ENCODE measurements around the gene RUFY4. TPM values are rescaled to one million over a fixed set of nuclear protein-coding genes. Genes with fewer than 3 reads are reported as not detected.
"Not testable (repeated sequence)": the region's sequence is repeated elsewhere in the genome, so short reads cannot be mapped to it uniquely, and the experiment has no call there.

Gene RUFY4
- total RNA-seq, 2 experiments from 2014 or later, result 1.6 to 1.7 TPM

DNA sequence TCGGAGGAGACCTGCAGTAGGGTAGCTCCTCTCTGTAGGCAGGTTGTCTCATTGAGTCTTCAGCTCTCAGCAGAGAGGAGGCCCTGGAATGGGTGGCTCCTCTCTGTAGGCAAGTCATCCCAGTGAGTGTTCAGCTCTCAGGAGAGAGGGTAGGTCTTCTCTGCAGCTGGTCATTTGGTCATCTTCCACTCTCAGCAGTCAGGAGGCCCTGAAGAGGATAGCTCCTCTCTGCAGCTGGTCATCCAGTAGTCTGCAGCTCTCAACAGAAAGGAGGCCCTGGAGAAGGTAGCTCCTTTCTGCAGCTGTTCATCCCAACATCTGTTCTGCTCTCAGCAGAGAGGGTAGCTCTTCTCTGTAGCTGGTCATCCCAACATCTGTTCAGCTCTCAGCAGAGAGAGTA lies 26.0 kb upstream of the RUFY4 start:
- ChIA-PET POLR2A (no interaction called here), CTCF (interaction anchor here (0.6 to 3.3 kb wide), 5 partner anchors 15 to 257 kb away, joined by 3 to 10 read pairs (median 3); partner anchors contain the start of gene RUFY4)
- H3K9me3 Mint-ChIP-seq (ENCODE audit: low read depth), result peaks cover 2% of the 10 kb centered on the region

DNA sequence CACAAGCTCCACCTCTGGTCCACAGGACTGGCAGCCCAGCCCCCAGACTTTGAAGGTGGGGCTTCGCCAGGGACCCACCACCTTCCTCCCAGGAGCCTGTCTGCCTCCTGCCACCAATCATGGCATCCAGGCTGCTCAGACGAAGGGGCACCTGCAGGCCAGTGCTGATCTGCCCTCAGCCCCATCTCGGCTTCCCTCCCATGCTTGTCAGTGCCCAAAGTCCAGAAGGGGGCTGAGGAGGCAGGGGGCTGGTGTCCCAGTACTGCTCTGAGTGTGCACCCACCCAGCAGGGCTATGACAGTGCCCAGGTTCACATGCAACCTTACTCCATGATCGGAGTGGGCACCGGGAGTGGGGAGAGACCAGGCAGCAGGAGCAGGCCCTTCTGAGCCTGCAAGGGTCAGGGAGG lies 25.3 kb upstream of the RUFY4 start:
- POLR2A ChIA-PET, result no interaction called here
- no peak for DNase-seq
- ATAC-seq, result no peak
- Mint-ChIP-seq H3K27ac (no peak overlapping the region), H3K4me3 (no peak overlapping the region), H3K36me3 (ENCODE audit: low read depth) (peaks cover 2% of the 10 kb centered on the region), H3K4me1 (peaks cover 8% of the 10 kb centered on the region), H3K9me3 (ENCODE audit: low read depth) (peaks cover 2% of the 10 kb centered on the region), H3K27me3 (peaks cover 15% of the 10 kb centered on the region)
- intact Hi-C loops (cut with DNase I, micrococcal nuclease), result no loop called here
- CTCF ChIA-PET, result interaction anchor here (0.6 to 3.3 kb wide), 7 partner anchors 9 to 258 kb away, joined by 3 to 10 read pairs (median 3); partner anchors contain the start of gene RUFY4

More for the DNA sequence above, 26.0 kb upstream of the RUFY4 start:
- Mint-ChIP-seq H3K27me3 (peaks cover 14% of the 10 kb centered on the region), H3K4me1 (peaks cover 8% of the 10 kb centered on the region), H3K27ac (no peak overlapping the region), H3K36me3 (ENCODE audit: low read depth) (peaks cover 2% of the 10 kb centered on the region), H3K4me3 (no peak overlapping the region)
- ATAC-seq, result no peak
- DNase-seq, result no peak
- intact Hi-C loops (cut with DNase I, micrococcal nuclease), result no loop called here

DNA sequence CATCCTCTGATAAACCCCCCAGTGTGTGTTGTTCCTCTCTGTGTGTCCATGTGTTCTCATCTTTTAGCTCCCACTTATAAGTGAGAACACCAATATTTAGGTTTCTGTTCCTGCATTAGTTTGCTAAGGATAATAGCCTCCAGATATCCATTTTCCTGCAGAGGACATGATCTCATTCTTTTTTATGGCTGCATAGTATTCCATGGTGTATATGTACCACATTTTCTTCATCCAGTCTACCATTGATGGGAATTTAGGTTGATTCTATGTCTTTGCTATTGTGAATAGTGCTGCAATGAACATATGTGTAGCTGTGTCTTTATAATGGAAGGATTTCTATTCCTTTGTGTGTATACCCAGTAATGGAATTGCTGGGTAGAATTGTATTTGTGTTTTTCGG lies 24.5 kb upstream of the RUFY4 start:
- H3K36me3 Mint-ChIP-seq (ENCODE audit: low read depth); DNase-seq; ATAC-seq; POLR2A ChIA-PET; H3K9me3 Mint-ChIP-seq (ENCODE audit: low read depth); H3K27ac Mint-ChIP-seq; H3K4me3 Mint-ChIP-seq; intact Hi-C loops (cut with DNase I, micrococcal nuclease); H3K4me1 Mint-ChIP-seq: not testable (repeated sequence)
- CTCF ChIA-PET, result interaction anchor here (1.1 to 3.3 kb wide), 2 partner anchors 20 to 259 kb away, joined by 3 to 10 read pairs; no protein-coding TSS in a partner anchor
- peaks cover 11% of the 10 kb centered on the region for H3K27me3 Mint-ChIP-seq

DNA sequence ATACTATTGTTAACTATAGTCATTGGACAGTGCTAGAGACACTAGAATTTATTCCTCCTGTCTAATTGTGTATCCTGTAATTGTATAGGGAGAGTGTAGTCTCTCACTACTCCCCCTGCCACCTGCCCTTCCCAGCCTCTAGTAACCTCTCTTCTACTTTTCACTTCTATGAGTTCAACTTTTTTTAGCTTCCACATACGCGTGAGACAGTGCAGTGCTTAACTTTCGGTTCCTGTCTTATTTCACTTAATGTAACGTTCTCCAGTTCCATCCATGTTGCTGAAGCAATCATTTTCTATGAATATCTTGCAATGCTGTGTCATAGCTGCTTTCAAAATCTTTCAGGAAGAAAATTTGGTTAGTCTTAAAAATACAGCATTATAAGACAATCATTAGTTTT lies 22.8 kb upstream of the RUFY4 start:
- DNase-seq, result no peak
- Mint-ChIP-seq H3K27me3 (peaks cover 6% of the 10 kb centered on the region), H3K4me1 (peaks cover 4% of the 10 kb centered on the region), H3K4me3 (no peak overlapping the region), H3K36me3 (ENCODE audit: low read depth) (peaks cover 4% of the 10 kb centered on the region), H3K27ac (no peak overlapping the region), H3K9me3 (ENCODE audit: low read depth) (peaks cover 4% of the 10 kb centered on the region)
- POLR2A ChIA-PET, result no interaction called here
- intact Hi-C loops (cut with DNase I, micrococcal nuclease), result no loop called here
- CTCF ChIA-PET, result interaction anchor here (0.7 to 3.3 kb wide), 4 partner anchors 22 to 260 kb away, joined by 3 to 10 read pairs (median 4); partner anchors contain the start of gene RUFY4
- ATAC-seq, result no peak

DNA sequence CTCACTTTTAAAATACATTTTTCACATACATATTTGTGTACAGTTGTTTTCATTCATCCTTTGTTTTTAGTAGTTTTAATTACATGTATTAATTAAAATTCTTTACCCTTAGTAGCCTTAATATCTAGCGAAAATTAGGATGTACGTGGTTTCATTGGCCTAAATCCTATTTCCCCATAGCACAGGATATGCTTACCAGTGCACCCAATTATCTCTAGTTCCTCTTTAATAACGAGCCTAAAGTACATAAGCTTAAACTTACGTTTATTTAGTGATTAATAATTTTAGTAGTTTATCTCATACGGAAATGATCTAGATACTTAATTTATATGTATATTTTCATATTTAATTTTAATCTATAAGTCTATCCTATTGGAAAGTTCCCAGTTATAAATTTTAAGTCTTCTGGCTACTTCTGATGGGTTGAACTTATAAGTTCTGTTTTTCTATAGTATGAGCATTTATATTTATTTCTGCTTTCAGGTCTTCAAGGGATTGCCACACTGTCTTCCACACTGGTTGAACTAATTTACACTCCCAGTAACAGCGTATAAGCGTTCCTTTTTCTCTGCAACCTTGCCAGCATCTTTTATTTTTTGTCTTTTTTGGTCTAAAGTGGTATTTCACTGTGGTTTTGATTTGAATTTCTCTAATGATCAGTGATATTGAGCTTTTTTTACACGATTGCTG lies 21.4 kb upstream of the RUFY4 start:
- H3K27ac Mint-ChIP-seq, result no peak overlapping the region
- H3K27me3 Mint-ChIP-seq, result peaks cover 6% of the 10 kb centered on the region
- no peak overlapping the region for H3K4me3 Mint-ChIP-seq
- no peak for DNase-seq
- POLR2A ChIA-PET, result no interaction called here
- CTCF ChIA-PET, result interaction anchor here (1.5 kb wide), 2 partner anchors 21 to 259 kb away, joined by 3 to 5 read pairs; partner anchors contain the start of gene RUFY4
- H3K4me1 Mint-ChIP-seq, result no peaks in the 10 kb centered on the region
- peaks cover 2% of the 10 kb centered on the region for H3K9me3 Mint-ChIP-seq (ENCODE audit: low read depth)
- ATAC-seq, result no peak
- peaks cover 2% of the 10 kb centered on the region for H3K36me3 Mint-ChIP-seq (ENCODE audit: low read depth)
- intact Hi-C loops (cut with DNase I, micrococcal nuclease), result no loop called here

DNA sequence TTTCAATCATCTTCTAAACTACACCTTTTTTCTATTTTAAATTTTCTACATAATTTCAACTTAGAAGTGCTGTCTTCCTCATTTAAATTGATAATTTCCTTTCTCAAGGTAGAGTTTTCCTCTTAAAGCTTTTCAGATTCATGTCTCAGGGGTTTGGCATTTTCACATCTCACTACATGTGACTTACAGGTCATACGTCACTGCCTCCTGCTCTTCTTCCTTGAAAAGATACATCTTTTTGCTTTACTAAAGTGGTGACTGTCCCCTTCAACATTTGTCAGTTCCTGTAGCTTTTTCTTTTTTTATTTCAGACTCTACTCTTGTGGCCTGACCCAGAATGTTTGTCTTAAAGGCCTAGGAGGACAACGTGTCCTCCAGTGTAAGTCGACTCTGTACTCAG lies 17.1 kb upstream of the RUFY4 start:
- POLR2A ChIA-PET, result no interaction called here
- Mint-ChIP-seq H3K27ac (no peak overlapping the region), H3K4me3 (no peak overlapping the region), H3K9me3 (ENCODE audit: low read depth) (peaks cover 2% of the 10 kb centered on the region), H3K27me3 (peaks cover 4% of the 10 kb centered on the region), H3K36me3 (ENCODE audit: low read depth) (peaks cover 2% of the 10 kb centered on the region), H3K4me1 (no peaks in the 10 kb centered on the region)
- no peak for ATAC-seq
- intact Hi-C loops (cut with DNase I, micrococcal nuclease), result no loop called here
- CTCF ChIA-PET, result no interaction called here
- no peak for DNase-seq

DNA sequence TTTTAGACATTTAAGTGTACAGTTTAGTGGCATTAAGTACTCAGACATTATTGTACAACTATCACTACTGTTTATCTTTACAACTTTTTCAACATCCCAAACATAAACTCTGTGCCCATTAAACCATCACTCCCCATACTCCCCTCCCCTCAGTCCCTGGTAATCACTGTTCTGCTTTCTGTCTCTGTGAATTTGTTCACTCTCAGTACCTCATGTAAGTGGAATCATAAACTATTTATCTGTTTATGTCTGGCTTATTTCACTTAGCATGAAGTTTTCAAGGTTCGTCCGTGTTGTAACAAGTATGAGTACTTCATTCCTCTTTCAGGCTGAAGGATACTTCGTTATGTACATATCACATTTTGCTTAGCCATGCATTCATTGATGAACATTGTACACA lies 9.8 kb upstream of the RUFY4 start:
- Mint-ChIP-seq H3K4me3 (no peak overlapping the region), H3K27ac (no peak overlapping the region), H3K9me3 (ENCODE audit: low read depth) (no peaks in the 10 kb centered on the region), H3K27me3 (peaks cover 13% of the 10 kb centered on the region), H3K4me1 (no peaks in the 10 kb centered on the region), H3K36me3 (ENCODE audit: low read depth) (no peaks in the 10 kb centered on the region)
- DNase-seq (no peak), ATAC-seq (no peak)
- intact Hi-C loops (cut with DNase I, micrococcal nuclease), result no loop called here
- ChIA-PET CTCF (no interaction called here), POLR2A (no interaction called here)

DNA sequence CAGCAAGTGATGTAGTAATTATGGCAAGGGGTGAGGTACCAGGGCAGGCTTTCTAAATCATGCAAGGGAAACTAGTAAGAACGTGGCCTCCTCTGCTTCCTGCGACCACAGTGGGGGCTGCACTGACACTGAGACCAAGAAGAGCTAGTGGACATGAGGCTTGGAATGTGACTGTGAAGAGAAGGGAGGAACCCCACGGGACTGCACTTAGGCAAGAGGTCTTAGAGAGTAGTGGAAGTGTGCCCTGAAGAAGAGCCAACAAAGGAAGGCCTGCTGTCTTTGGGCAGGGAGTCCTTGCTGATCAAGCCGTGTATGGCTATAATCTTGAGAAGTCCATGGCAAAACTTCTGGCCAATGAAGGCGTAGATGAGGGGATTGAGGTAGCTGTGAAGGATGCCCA lies 8.9 kb upstream of the RUFY4 start:
- ChIA-PET POLR2A (no interaction called here), CTCF (interaction anchor here (1.0 kb wide), 1 partner anchor 14 kb away, joined by 4 read pairs; no protein-coding TSS in a partner anchor)
- H3K9me3 Mint-ChIP-seq (ENCODE audit: low read depth), result no peaks in the 10 kb centered on the region
- no peak for DNase-seq
- intact Hi-C loops (cut with DNase I, micrococcal nuclease), result no loop called here
- H3K4me3 Mint-ChIP-seq, result no peak overlapping the region
- H3K4me1 Mint-ChIP-seq, result no peaks in the 10 kb centered on the region
- ATAC-seq, result no peak
- H3K27ac Mint-ChIP-seq, result no peak overlapping the region
- no peaks in the 10 kb centered on the region for H3K36me3 Mint-ChIP-seq (ENCODE audit: low read depth)
- peaks cover 16% of the 10 kb centered on the region for H3K27me3 Mint-ChIP-seq

DNA sequence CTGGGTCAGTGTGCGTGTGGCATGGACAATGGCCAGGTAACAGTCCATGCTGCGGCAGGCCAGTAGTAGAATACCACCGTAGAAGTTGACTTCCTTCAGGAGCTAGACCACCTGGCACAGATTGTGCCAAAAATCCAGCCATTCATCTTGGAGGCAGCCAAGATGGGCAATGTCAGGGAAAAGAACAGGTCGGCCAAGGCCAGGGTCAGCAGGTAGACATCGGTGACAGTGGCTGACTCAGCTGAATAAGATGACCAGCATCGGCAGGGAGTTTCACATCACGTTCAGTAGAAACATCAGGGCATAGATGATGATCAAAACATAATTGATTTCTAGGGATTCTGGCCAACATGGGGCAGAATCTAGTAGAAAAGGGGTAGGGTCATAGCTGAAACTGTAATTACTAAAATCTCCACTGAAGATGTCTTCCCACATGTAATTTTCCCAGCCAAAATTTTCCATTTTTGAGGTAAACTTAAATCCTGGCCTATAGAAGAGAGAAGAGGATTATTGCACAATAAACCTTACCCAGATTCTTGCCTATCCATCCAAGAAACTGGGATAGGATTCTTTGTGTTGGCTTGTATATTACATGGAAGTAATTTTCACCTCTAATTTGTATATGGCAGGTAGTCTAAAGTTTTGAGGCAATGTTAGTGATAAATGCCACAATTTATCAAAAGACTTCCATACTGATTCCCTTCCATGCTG lies 7.9 kb upstream of the RUFY4 start:
- ChIA-PET POLR2A (no interaction called here), CTCF (interaction anchor here (0.5 to 0.7 kb wide), 2 partner anchors 27 to 997 kb away, joined by 3 to 4 read pairs; no protein-coding TSS in a partner anchor)
- intact Hi-C loops (cut with DNase I, micrococcal nuclease), result no loop called here

DNA sequence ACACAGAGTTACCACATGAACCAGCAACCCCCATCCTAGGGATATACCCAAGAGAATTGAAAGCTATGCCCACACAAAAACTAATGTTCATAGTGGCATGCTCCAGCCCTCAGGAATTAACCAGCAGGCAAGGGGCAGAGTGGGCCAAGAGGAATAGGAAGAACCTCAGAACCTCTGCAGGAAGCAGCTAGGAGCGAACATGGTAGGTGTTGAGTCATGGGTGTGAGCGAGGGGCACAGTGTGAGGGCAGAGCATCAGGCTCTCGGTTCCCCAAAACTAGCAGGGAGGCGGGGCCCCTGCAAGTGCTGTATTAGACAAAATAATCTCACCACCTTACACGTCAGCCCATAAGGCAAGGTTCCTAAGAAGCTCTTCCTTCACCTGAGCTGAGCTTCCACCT lies 5.6 kb upstream of the RUFY4 start:
- DNase-seq (no peak), ATAC-seq (no peak)
- Mint-ChIP-seq H3K4me1 (peaks cover 2% of the 10 kb centered on the region), H3K9me3 (ENCODE audit: low read depth) (no peaks in the 10 kb centered on the region), H3K27ac (no peak overlapping the region), H3K4me3 (no peak overlapping the region), H3K27me3 (peaks cover 24% of the 10 kb centered on the region), H3K36me3 (ENCODE audit: low read depth) (no peaks in the 10 kb centered on the region)
- ChIA-PET POLR2A (no interaction called here), CTCF (interaction anchor here (0.7 kb wide), 1 partner anchor 51 kb away, joined by 3 read pairs; no protein-coding TSS in a partner anchor)
- intact Hi-C loops (cut with DNase I, micrococcal nuclease), result no loop called here

More for the DNA sequence above, 7.9 kb upstream of the RUFY4 start:
- ATAC-seq (no peak), DNase-seq (no peak)
- no peak overlapping the region for H3K4me3 Mint-ChIP-seq
- H3K9me3 Mint-ChIP-seq (ENCODE audit: low read depth), result no peaks in the 10 kb centered on the region
- no peaks in the 10 kb centered on the region for H3K4me1 Mint-ChIP-seq
- peaks cover 17% of the 10 kb centered on the region for H3K27me3 Mint-ChIP-seq
- H3K36me3 Mint-ChIP-seq (ENCODE audit: low read depth), result no peaks in the 10 kb centered on the region
- no peak overlapping the region for H3K27ac Mint-ChIP-seq

DNA sequence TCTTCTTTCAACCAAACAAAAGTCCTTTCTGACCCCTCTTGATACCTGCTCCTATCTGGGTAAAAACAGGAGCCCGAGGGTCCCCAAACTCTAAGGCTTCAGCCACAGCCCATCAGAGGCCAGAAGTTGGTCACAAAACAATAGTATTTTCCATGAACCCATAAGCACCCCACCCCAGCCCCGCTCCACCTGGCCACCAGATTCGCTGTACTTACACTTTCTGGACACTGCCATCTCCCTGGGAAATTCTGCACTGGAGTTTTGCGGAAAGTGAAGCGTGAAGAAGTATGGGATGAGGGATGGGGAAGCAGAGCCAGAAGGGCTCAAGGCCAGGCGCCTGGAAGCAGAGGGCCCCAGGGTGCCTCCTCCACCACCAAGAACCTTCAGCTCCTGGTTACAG lies 5.2 kb upstream of the RUFY4 start:
- peaks cover 23% of the 10 kb centered on the region for H3K27me3 Mint-ChIP-seq
- no peak for DNase-seq
- POLR2A ChIA-PET, result no interaction called here
- no peak overlapping the region for H3K4me3 Mint-ChIP-seq
- intact Hi-C loops (cut with DNase I, micrococcal nuclease), result no loop called here
- no peak overlapping the region for H3K27ac Mint-ChIP-seq
- peaks cover 5% of the 10 kb centered on the region for H3K4me1 Mint-ChIP-seq
- no peaks in the 10 kb centered on the region for H3K36me3 Mint-ChIP-seq (ENCODE audit: low read depth)
- no peak for ATAC-seq
- H3K9me3 Mint-ChIP-seq (ENCODE audit: low read depth), result no peaks in the 10 kb centered on the region
- CTCF ChIA-PET, result no interaction called here
